Neutrophil (primary cell): ENCODE results near the gene MYBPC3.

Experiments used
- H3K27ac ChIP-seq: fragments of 200-600 bp; sonication (generic); 2 replicates; pipeline ENCODE4 v1.5.1; 2016; ENCODE audit warnings: mild to moderate bottlenecking, moderate library complexity
- H3K27me3 ChIP-seq: fragments of 200-600 bp; sonication (generic); 2 replicates; pipeline ENCODE4 v1.6.0; 2016; ENCODE audit warnings: mild to moderate bottlenecking
- H3K36me3 ChIP-seq: fragments of 200-600 bp; sonication (generic); 2 replicates; pipeline ENCODE4 v1.5.1; 2017
- H3K4me1 ChIP-seq, 2 experiments: fragments of 200-600 bp in 1 of 2; sonication (generic) in 1 of 2; 1 replicate in 1 of 2; 2 replicates in 1 of 2; pipeline versions ENCODE4 v1.5.1 to v1.6.1; 2013 to 2016; ENCODE audit warnings: low read depth in 1 of 2, low read length in 1 of 2, mild to moderate bottlenecking in 1 of 2, moderate library complexity in 1 of 2; ENCODE audit not compliant: control insufficient read depth in 1 of 2, insufficient read depth in 1 of 2
- H3K4me3 ChIP-seq, 2 experiments: fragments of 200-600 bp in 1 of 2; sonication (generic) in 1 of 2; 1 replicate in 1 of 2; 2 replicates in 1 of 2; pipeline ENCODE4 v1.5.1; 2013 to 2016; ENCODE audit warnings: low read depth in 1 of 2, low read length in 1 of 2, mild to moderate bottlenecking in 1 of 2, moderate library complexity in 1 of 2
- H3K9me3 ChIP-seq: fragments of 200-600 bp; sonication (generic); 2 replicates; pipeline ENCODE4 v1.5.1; 2016
- CTCF ChIP-seq: fragments of 200-600 bp; sonication (generic); IDR thresholded peaks from 2 replicates; pipeline ENCODE4 v1.5.1; 2016; ENCODE audit warnings: antibody characterized with exemption

MYBPC3 gene

DNA sequence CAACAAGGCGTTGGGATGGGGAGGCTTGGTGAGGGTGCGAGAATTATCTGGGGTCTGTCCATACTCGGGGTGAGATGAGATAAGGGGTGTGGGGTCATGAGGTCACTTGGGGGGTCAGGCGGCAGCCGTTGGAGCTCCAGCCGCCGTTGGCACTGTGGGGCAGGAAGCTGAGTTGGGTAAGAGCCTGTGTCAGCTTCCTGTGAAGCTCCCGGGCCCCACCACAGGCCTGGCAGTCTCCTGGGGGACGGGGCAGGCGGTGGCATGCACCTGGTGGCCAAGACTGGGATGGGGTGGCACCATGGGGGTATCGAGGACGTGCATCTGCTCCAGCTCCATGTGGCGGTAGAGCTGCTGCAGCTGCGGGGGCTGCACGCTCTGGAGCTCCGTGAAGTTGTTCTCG, 7.1 kb upstream of the MYBPC3 start:
- H3K27me3 ChIP-seq = no peaks in the 10 kb centered on the region
- H3K36me3 ChIP-seq = peaks cover 93% of the 10 kb centered on the region
- peaks cover 63 to 66% of the 10 kb centered on the region in 2 experiments for H3K4me1 ChIP-seq
- no peaks in the 10 kb centered on the region for H3K9me3 ChIP-seq
- peak overlapping the region; percentile 74 for H3K27ac ChIP-seq
- H3K4me3 ChIP-seq = peak overlapping the region; percentile 41 to 55
- no peak for TF ChIP-seq CTCF

DNA sequence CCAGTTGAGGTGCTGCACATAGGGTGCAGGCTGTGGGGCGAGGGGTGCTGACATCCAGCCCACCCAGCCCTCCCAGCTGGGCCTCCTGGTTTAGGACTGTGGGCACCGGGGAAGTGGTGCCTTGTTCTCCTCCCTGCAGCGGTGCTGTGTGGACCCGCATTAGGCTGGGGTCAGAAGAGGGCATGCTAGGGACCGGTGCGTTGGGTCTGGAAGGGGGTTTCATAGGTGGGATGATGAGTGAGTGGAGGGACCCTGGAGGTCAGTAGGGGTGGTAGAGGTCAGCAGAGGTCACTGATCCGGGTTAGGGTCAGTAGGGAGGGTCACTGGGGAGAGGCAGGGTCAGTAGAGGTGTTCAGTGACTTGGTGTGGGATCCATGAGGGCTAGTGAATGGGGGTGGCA, 6.7 kb upstream of the MYBPC3 start:
- Histone ChIP-seq H3K27me3 (no peaks in the 10 kb centered on the region), H3K9me3 (no peaks in the 10 kb centered on the region), H3K4me3 (peak overlapping the region; percentile 41 to 55), H3K27ac (peak overlapping the region; percentile 74), H3K4me1 (peaks cover 58 to 61% of the 10 kb centered on the region in 2 experiments), H3K36me3 (peaks cover 93% of the 10 kb centered on the region)
- no peak for TF ChIP-seq CTCF

DNA sequence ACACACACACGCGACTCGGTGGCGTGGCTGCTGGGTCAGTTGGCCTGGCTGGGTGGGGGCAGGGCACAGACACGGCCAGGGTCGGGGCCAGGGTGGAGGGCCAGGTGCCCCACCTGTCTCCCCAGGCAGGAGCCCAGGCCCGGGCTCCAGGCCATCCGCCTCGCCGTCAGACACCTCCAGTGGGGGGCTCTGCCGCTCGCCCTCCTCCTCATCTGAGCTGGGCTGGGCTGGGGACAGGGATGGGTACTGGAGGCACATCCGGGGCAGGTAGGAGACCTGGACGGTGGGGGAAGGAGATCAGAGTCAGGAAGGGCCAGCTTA, 6.2 kb upstream of the MYBPC3 start:
- Histone ChIP-seq H3K4me3 (peak overlapping the region; percentile 41 to 55), H3K36me3 (peaks cover 95% of the 10 kb centered on the region), H3K27ac (peak overlapping the region; percentile 74), H3K27me3 (no peaks in the 10 kb centered on the region), H3K4me1 (peaks cover 55 to 60% of the 10 kb centered on the region in 2 experiments), H3K9me3 (no peaks in the 10 kb centered on the region)
- TF ChIP-seq CTCF = no peak

GRCh38 chr11:47357985-47358730, 5.7 kb upstream of the MYBPC3 start:
- Histone ChIP-seq H3K27ac (peak overlapping the region; percentile 74), H3K9me3 (no peaks in the 10 kb centered on the region), H3K27me3 (no peaks in the 10 kb centered on the region), H3K4me3 (peak overlapping the region; percentile 7 to 55), H3K4me1 (peaks cover 51 to 55% of the 10 kb centered on the region in 2 experiments), H3K36me3 (peaks cover 95% of the 10 kb centered on the region)
- TF ChIP-seq CTCF = no peak

- no peak overlapping the region for H3K4me3 ChIP-seq
- no peak for TF ChIP-seq CTCF
- peaks cover 39 to 43% of the 10 kb centered on the region in 2 experiments for H3K4me1 ChIP-seq
- peak overlapping the region; percentile 74 for H3K27ac ChIP-seq
- H3K9me3 ChIP-seq = no peaks in the 10 kb centered on the region
- peaks cover 100% of the 10 kb centered on the region for H3K36me3 ChIP-seq
- H3K27me3 ChIP-seq = no peaks in the 10 kb centered on the region
Observed at GRCh38 chr11:47356998-47357329, 4.5 kb upstream of the MYBPC3 start.
